Left ventricle myocardium inferior (tissue), 1 donor: ENCODE measurements around the gene TEX36. TPM values are rescaled to one million over a fixed set of nuclear protein-coding genes. Genes with fewer than 3 reads are reported as not detected.
"Not testable (repeated sequence)": the region's sequence is repeated elsewhere in the genome, so short reads cannot be mapped to it uniquely, and the experiment has no call there.

Experiments
- DNase-seq: peaks from one replicate; pipeline ENCODE4 v3.0.0-alpha.2; 2020
- H3K27ac ChIP-seq: fragments of 200-600 bp; replicated peaks from 2 replicates; pipeline ENCODE4 v1.8.0; 2021
- H3K27me3 ChIP-seq: fragments of 200-600 bp; 2 replicates; pipeline ENCODE4 v1.8.0; 2021; ENCODE audit warnings: low read depth
- H3K36me3 ChIP-seq: fragments of 200-600 bp; 2 replicates; pipeline ENCODE4 v1.8.0; 2021
- H3K4me1 ChIP-seq: fragments of 200-600 bp; 2 replicates; pipeline ENCODE4 v1.8.0; 2021
- H3K4me3 ChIP-seq: fragments of 200-600 bp; 2 replicates; pipeline ENCODE4 v1.8.0; 2021; ENCODE audit warnings: mild to moderate bottlenecking, moderate library complexity
- H3K9me3 ChIP-seq: fragments of 200-600 bp; replicated peaks from 2 replicates; pipeline ENCODE4 v1.8.0; 2021
- CTCF ChIP-seq: fragments of 200-600 bp; IDR thresholded peaks from 2 replicates; pipeline ENCODE4 v1.8.0; 2021; ENCODE audit warnings: antibody characterized with exemption, mild to moderate bottlenecking, borderline replicate concordance
- intact Hi-C: fragments of 100-400 bp; cut with micrococcal nuclease; formaldehyde crosslinking; loops from one replicate; pipeline ENCODE4 v1.11.0; 2022
- total RNA-seq: library from RNA; stranded (reverse); fragmentation: NEBNext Ultra II Directional; extraction: Animal tissue kit (Norgen Biotek cat#: 25700); gene quantifications from one replicate; pipeline ENCODE4 v1.2.1, GENCODE V29; 2021
- donor health status: DM: no; HTN: yes; CAD: no; lungs with severe emphysema.

Gene TEX36
- total RNA-seq, 1 donor from 2014 or later: not detected

- no peaks in the 10 kb centered on the region for H3K36me3 ChIP-seq
- intact Hi-C loops: no loop called here
- H3K9me3 ChIP-seq: peaks cover 3% of the 10 kb centered on the region
- no peaks in the 10 kb centered on the region for H3K4me1 ChIP-seq
- H3K27me3 ChIP-seq: peaks cover 60% of the 10 kb centered on the region
- no peak overlapping the region for H3K4me3 ChIP-seq
- no peak for DNase-seq
- no peak overlapping the region for H3K27ac ChIP-seq
- no peak for TF ChIP-seq CTCF
Measured at GRCh38 chr10:125624800-125625199, 58.2 kb downstream of the TEX36 start.

DNA sequence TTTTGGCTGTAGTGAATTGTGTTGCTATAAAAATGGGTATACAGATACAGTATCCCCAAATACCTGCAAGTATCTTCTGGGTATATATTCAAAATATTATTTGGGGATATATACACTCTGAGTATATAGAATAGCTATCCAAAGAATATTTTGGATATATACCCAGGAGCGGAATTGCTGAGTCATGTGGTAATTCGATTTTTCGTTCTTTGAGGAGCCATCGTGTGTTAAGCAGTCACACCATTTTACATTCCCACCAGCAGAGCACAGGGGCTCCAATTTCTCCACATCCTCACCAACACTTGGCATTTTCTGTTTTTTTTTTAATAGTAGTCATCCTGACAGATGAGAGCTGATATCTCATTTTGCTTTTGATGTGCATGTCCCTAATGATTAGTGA is 61.9 kb downstream of the TEX36 start:
- H3K4me1 ChIP-seq: no peaks in the 10 kb centered on the region
- no peak overlapping the region for H3K27ac ChIP-seq
- intact Hi-C loops: no loop called here
- no peak overlapping the region for H3K4me3 ChIP-seq
- H3K27me3 ChIP-seq: peaks cover 59% of the 10 kb centered on the region
- TF ChIP-seq CTCF: no peak
- H3K9me3 ChIP-seq: peaks cover 3% of the 10 kb centered on the region
- DNase-seq: no peak
- no peaks in the 10 kb centered on the region for H3K36me3 ChIP-seq

GRCh38 chr10:125620401-125620800 is 62.6 kb downstream of the TEX36 start:
- intact Hi-C loops: no loop called here
- H3K27me3 ChIP-seq: peaks cover 52% of the 10 kb centered on the region
- H3K4me1 ChIP-seq: no peaks in the 10 kb centered on the region
- no peak for DNase-seq
- peaks cover 3% of the 10 kb centered on the region for H3K9me3 ChIP-seq
- H3K36me3 ChIP-seq: no peaks in the 10 kb centered on the region
- no peak overlapping the region for H3K27ac ChIP-seq
- no peak for TF ChIP-seq CTCF
- H3K4me3 ChIP-seq: no peak overlapping the region

GRCh38 chr10:125613062-125613461 is 69.9 kb downstream of the TEX36 start:
- intact Hi-C loops, H3K27me3 ChIP-seq, H3K27ac ChIP-seq, H3K4me1 ChIP-seq, H3K4me3 ChIP-seq, H3K36me3 ChIP-seq, DNase-seq, H3K9me3 ChIP-seq: not testable (repeated sequence)

DNA sequence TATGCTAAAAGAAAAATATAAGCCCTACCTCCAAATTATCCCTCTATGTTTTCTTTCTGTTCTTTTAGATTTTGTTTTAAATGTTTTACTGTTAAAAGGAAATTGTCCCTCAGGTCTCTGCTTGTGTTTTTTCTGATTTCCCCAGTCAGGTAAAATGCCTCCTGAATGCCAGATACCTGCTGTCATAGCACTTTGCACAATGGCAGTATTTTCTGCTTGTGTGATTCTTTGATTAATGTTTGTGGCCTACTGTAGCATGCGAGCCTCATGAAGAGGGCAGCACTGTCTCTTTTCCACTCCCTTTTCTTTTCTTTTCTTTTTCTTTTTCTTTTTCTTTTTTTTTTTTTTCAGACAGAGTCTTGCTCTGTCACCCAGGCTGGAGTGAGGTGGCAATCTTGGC is 71.2 kb downstream of the TEX36 start:
- DNase-seq: no peak
- Histone ChIP-seq H3K4me1 (no peaks in the 10 kb centered on the region), H3K36me3 (no peaks in the 10 kb centered on the region), H3K9me3 (no peaks in the 10 kb centered on the region), H3K27ac (no peak overlapping the region), H3K4me3 (no peak overlapping the region), H3K27me3 (no peaks in the 10 kb centered on the region)
- TF ChIP-seq CTCF: no peak
- intact Hi-C loops: no loop called here

GRCh38 chr10:125611216-125611615 is 71.7 kb downstream of the TEX36 start:
- no peak overlapping the region for H3K4me3 ChIP-seq
- no peak overlapping the region for H3K27ac ChIP-seq
- no peak for DNase-seq
- intact Hi-C loops: no loop called here
- H3K4me1 ChIP-seq: no peaks in the 10 kb centered on the region
- H3K27me3 ChIP-seq: no peaks in the 10 kb centered on the region
- H3K36me3 ChIP-seq: no peaks in the 10 kb centered on the region
- no peaks in the 10 kb centered on the region for H3K9me3 ChIP-seq
- no peak for TF ChIP-seq CTCF
